ENCODE measurements around the gene TNFRSF19.

TNFRSF19 gene

DNA sequence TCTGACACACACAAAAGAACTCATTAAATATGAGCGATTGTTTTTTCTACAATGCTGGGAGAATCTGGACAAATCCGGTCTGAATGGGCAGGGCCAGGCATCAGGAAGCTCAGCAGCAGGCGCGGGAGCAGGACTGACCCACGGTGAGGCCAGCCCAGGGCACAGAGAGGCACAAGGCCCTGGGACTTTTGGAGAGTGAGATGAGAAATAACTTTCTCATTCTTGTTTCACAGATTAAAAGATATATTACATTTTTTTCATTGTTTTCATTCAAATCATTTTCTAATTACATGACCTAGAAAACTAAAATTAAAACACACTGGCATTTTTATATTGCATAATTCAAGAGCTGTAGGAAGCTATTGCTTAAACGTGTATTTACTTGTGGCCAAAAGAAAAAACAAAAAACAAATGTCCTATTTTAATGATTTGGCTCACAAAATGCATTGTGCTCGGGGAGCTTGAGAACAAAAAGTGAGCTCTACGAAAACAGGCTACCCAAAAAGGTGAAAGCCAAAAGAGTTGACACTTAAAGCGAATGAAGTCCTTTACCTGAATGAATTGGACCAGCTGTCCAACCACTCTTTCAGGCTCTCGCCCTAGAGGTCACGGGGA is 133.1 kb downstream of the TNFRSF19 start:
- DNase-seq, result no peak
- intact Hi-C loops (cut with DNase I), result no loop called here

DNA sequence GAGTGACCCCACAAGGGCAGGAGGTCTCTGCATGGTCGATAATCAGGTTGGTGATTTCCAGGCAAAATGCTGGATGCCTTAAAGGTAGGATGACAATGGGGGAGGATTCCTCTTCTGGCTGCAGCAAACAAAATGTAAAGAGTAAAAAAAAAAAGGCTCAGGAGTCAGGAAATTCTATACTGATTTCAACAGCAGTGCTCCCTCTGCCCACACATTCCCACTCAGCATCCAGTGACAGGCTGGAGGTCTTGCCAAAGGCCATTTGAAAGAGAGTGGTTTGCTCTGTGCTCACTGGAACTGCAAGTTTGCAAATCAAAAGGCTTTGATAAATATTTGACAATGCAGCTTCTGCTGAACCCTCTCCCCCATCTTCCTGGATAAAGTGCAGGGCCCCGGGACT is 135.4 kb downstream of the TNFRSF19 start:
- intact Hi-C loops (cut with DNase I), result no loop called here
- DNase-seq, result no peak

DNA sequence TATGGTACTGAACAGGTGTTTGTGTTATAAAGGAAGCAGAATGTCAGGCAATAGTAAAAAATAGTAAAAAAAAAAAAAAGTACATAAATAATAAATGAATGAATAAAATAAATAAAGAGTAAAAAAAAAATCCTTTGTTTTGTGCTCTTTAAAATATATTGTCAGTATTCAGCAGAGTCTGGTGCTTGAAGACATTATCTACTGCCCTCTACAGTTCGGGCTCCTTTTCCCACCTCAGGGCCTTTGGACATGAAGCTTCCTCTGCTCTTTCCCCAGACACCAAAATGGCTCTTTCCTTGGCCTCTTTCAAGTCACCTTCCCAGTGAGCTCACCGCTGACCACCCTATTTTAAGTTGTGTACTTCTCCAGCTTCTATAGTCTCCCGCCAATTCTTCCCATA is 137.5 kb downstream of the TNFRSF19 start:
- intact Hi-C loops (cut with DNase I), result no loop called here
- DNase-seq, result no peak

DNA sequence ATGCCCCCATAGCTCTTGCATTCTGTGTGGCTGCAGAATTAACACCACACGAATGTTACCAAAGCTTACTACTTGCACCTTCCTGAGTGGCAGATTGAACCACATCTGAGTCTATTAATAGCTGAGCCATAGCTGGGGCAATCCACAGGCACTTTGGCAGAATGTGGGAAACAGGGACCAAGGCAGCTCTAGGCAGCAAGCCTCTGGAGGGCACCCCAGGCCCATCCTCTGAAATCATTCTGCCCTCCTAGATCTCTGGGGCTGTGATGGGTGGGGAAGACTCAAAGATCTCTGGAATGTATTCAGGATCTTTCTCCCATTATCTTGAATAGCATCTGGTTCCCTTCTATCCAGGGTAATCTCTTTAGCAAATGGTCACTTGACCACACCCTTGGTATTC is 139.3 kb downstream of the TNFRSF19 start:
- intact Hi-C loops (cut with DNase I), result no loop called here
- no peak for DNase-seq

DNA sequence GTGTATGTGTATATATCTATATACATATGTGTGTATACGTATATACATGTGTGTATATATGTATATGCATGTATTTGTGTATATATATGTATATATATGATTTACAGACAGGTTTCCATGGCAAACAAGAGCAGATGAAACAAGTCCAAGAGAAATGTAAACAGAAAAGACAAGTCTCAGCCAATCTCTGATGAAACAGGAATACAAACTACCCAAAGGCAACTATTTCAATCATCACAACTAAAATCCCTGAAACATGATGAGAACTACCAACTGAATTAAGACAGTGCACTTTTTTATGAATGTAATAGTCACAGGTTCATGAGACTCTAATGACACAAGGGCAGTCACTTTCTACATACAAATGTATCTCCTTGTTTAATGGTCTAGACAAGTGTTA is 140.2 kb downstream of the TNFRSF19 start:
- intact Hi-C loops (cut with DNase I), result no loop called here
- no peak for DNase-seq

DNA sequence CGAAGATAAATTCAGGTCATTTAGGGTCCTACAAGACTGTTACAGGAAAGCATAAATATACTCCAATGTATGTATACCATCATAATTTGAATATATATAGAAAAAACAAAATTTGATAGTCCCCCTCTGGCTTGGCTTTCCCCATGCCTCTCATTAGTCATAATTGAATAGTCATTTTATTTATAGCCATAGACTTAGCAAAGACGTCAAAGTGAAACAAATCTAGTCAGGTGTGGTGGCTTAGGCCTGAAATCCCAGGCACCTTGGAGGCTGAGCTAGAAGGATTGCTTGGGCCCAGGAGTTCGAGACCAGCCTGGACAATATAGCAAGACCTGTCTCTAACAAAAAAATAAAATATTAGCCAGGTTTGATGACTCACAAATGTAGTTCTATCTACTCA is 141.1 kb downstream of the TNFRSF19 start:
- no peak for DNase-seq
- intact Hi-C loops (cut with DNase I), result no loop called here

DNA sequence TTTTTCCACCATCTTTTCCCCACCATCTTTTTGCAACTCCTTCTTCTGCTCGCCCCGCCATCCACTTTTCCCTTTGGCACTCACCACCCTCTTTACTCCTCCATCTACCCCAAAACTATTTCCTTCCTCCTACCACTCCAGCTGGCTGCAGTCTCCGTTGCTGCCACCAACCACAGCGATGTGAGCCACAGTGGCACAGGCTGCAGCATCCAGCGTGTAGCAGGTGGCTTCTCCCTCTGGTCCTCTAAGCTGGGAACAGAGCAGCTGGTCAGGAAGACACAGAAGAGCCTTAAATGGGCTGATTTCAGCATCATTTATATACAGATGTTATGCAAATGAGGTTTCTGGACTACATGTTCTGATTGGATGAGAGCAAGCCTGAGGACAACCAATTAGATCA is 144.5 kb downstream of the TNFRSF19 start:
- peak in 1 of 10 donors; percentile 64 for DNase-seq
- intact Hi-C loops (cut with DNase I), result no loop called here

DNA sequence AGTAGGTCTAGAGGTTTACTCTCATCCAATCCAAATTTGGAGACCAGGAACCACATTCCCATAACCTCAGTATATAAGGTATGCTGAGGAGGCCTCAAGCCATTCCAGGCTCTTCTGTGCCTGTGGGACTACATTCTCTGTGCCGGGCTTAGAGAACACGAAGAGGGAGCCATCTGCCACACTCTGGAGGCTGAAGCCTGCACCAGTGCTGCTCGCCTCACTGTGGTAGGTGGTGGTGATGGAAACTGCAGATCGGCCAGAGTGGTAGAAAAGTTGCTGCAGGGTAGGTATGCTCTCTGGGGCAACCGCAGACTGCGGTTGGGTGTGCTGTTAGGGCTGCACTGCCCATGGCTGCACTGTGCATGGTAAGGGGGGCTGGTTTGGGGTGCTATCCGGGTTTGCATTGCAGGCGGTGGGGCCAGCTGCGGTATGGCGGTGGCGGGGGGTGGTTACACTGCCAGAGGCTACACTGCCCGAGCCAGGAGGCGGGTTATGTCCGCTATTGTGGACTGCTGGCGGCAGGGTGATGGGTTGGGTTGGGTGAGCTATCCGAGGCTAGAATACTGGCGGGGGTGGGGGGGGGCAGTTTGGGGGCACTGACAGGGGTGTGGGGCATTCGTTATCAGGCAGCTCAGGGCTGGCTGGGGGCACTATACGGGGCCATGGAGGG is 145.0 kb downstream of the TNFRSF19 start:
- DNase-seq, result peak in 1 of 10 donors; percentile 80
- intact Hi-C loops (cut with DNase I), result no loop called here

DNA sequence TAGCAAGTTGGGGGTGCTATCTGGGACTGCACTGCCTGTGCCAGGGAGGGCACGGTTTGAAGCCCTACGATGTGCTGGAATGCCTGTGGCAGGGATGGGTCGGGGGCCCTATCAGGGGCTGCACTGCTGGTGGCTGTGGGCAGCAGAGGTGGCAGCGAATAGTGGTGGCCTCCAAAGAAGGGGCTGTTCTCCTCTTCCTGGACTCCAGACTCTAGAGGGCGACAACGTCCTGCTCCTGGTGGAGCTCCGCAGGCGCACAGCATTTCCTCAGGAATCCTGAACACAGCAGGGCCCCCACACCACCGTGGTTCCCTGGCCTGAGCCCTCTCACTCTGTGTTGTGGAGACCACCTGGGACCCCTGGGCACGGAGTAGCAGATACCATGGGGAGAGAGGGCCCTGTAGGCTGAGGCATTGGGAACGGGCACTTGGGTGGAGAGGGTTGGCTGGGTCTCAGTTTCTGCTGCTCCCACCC is 145.6 kb downstream of the TNFRSF19 start:
- DNase-seq, result peak in 2 of 10 donors; percentile 32 to 79
- intact Hi-C loops (cut with DNase I), result no loop called here

- peak in 1 of 10 donors; percentile 61 for DNase-seq
- intact Hi-C loops (cut with DNase I), result no loop called here
Observed at GRCh38 chr13:23716401-23716800, 146.2 kb downstream of the TNFRSF19 start.

- DNase-seq, result no peak
- intact Hi-C loops (cut with DNase I), result no loop called here
Observed at GRCh38 chr13:23718996-23719395, 148.8 kb downstream of the TNFRSF19 start.

GRCh38 chr13:23722726-23723453 is 152.7 kb downstream of the TNFRSF19 start:
- intact Hi-C loops (cut with DNase I), result no loop called here
- DNase-seq, result no peak

GRCh38 chr13:23723471-23723870 is 153.3 kb downstream of the TNFRSF19 start:
- intact Hi-C loops (cut with DNase I), result no loop called here
- DNase-seq, result peak in 1 of 10 donors; percentile 55

DNA sequence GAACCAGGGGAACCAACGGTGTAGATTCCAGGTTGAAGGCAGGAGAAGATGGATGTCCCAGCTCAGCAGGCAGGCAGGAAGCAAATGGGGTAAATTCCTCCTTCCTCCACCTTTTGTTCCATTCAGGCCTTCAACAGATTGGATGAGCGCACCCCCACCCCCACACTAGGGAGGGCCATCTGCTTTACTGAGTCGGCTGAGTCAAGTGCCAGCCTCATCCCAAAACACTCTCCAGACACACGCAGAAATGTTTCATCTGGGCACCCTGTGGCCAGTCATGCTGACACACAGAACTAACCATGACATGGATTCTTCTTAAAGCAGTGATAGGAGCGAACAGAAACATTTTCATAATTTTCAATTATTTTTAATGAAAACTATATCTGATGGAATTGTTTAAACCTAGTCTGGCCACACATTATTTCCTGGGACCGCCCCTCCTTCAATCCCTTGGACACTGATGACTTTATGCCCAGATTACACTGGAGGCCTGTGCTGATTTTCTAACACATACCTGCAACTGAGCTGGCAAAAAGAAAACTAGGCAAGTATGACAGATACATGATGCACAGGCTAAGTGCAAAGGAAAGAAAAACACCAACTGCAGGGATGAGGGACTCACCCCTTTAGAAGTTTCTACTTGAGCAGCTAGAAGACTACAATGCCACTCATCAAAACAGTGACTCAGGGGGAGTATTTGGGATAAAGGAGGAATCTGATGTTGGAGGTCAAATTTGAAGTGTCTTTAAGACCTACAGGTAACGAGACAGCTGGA is 154.2 kb downstream of the TNFRSF19 start:
- intact Hi-C loops (cut with DNase I), result no loop called here
- peak in 1 of 10 donors; percentile 85 for DNase-seq
